SK-N-SH (cell line): Measurements from ENCODE around the gene SLPI. TPM values are rescaled to one million over a fixed set of nuclear protein-coding genes. Genes with fewer than 3 reads are reported as not detected.

Source experiments
- CTCF ChIA-PET: fragments of 300-600, 350-600 bp; formaldehyde crosslinking; extraction: SDS; loops from one replicate; lab custom pipeline; 2021; lab: Yijun Ruan, JAX
- POLR2A ChIA-PET: fragments of 350-600 bp; sonication (Branson Sonifier 250); formaldehyde crosslinking; extraction: SDS; loops from one replicate; lab custom pipeline; 2020; ENCODE audit warnings: antibody characterized with exemption, inconsistent platforms; lab: Yijun Ruan, JAX
- DNase-seq: peaks from one replicate; pipeline ENCODE4 v3.0.0; 2012
- H2AFZ ChIP-seq: fragments of 200-600 bp; sonication (generic); 2 replicates; pipeline ENCODE4 v1.8.1; 2016; ENCODE audit warnings: antibody characterized with exemption, mild to moderate bottlenecking, low read depth
- H3F3A ChIP-seq: fragments of 200-600 bp; sonication (generic); replicated peaks from 2 replicates; pipeline ENCODE3; 2016; ENCODE audit warnings: antibody characterized with exemption, mild to moderate bottlenecking; ENCODE audit not compliant: insufficient read depth
- H3K27ac ChIP-seq, 2 experiments: fragments of 200-500 bp in 1 of 2; fragments of 200-600 bp in 1 of 2; sonication (Bioruptor generic) in 1 of 2; sonication (generic), shearing (Covaris generic) in 1 of 2; 2 replicates each; pipeline versions ENCODE4 v1.5.1 to v1.6.1; 2014 to 2016; ENCODE audit warnings: low read depth in 2 of 2, inconsistent platforms in 1 of 2, low read length in 1 of 2, mild to moderate bottlenecking in 1 of 2, mixed read lengths in 1 of 2
- H3K27me3 ChIP-seq: fragments of 200-600 bp; sonication (generic), shearing (Covaris generic); 2 replicates; pipeline ENCODE4 v1.6.1; 2016; ENCODE audit warnings: mixed run types; ENCODE audit not compliant: insufficient read depth
- H3K36me3 ChIP-seq, 2 experiments: fragments of 200-500 bp in 1 of 2; fragments of 200-600 bp in 1 of 2; sonication (Bioruptor generic) in 1 of 2; sonication (generic) in 1 of 2; replicated peaks in 1 of 2; 2 replicates each; pipeline versions ENCODE3 to v1.5.1; 2014 to 2016; ENCODE audit warnings: low read length in 1 of 2, mild to moderate bottlenecking in 1 of 2; ENCODE audit not compliant: insufficient read depth in 2 of 2, control insufficient read depth in 1 of 2
- H3K4me1 ChIP-seq, 2 experiments: fragments of 200-500 bp in 1 of 2; fragments of 200-600 bp in 1 of 2; sonication (Bioruptor generic) in 1 of 2; sonication (generic), shearing (Covaris generic) in 1 of 2; 2 replicates each; pipeline versions ENCODE4 v1.5.1 to v1.6.1; 2014 to 2016; ENCODE audit warnings: low read depth in 1 of 2, low read length in 1 of 2, mixed run types in 1 of 2; ENCODE audit not compliant: insufficient read depth in 2 of 2, control insufficient read depth in 1 of 2
- H3K4me2 ChIP-seq: fragments of 200-600 bp; sonication (generic), shearing (Covaris generic); 2 replicates; pipeline ENCODE4 v1.6.1; 2017; ENCODE audit warnings: mixed run types
- H3K4me3 ChIP-seq, 2 experiments: fragments of 200-500 bp in 1 of 2; fragments of 200-600 bp in 1 of 2; sonication (Bioruptor generic) in 1 of 2; sonication (generic), shearing (Covaris generic) in 1 of 2; 2 replicates each; pipeline versions ENCODE4 v1.5.1 to v1.8.1; 2014 to 2016; ENCODE audit warnings: low read depth in 2 of 2, inconsistent platforms in 1 of 2, low read length in 1 of 2, mild to moderate bottlenecking in 1 of 2, mixed read lengths in 1 of 2, moderate library complexity in 1 of 2
- H3K79me2 ChIP-seq: fragments of 200-600 bp; sonication (generic); 2 replicates; pipeline ENCODE4 v1.8.1; 2017; ENCODE audit warnings: mild to moderate bottlenecking; ENCODE audit not compliant: insufficient read depth
- H3K9ac ChIP-seq: fragments of 200-600 bp; sonication (generic); 2 replicates; pipeline ENCODE4 v1.6.1; 2017; ENCODE audit warnings: mixed run types
- H3K9me2 ChIP-seq: fragments of 200-600 bp; sonication (generic); 2 replicates; pipeline ENCODE4 v1.6.1; 2017; ENCODE audit warnings: mixed run types
- H3K9me3 ChIP-seq: fragments of 200-600 bp; sonication (generic); 2 replicates; pipeline ENCODE4 v1.6.1; 2017; ENCODE audit warnings: mixed run types, mild to moderate bottlenecking, moderate library complexity
- H4K20me1 ChIP-seq: fragments of 200-600 bp; sonication (generic); 2 replicates; pipeline ENCODE4 v1.6.1; 2017; ENCODE audit warnings: mild to moderate bottlenecking, mixed run types; ENCODE audit not compliant: insufficient read depth
- CHD2 ChIP-seq: fragments of 150-350 bp; IDR thresholded peaks from 2 replicates; pipeline ENCODE4 v1.6.1; 2018; ENCODE audit warnings: low read length; ENCODE audit not compliant: partially characterized antibody
- FOSL2 ChIP-seq: IDR thresholded peaks from 2 replicates; pipeline ENCODE4 v1.4.0; 2012; ENCODE audit warnings: low read depth, mild to moderate bottlenecking, moderate library complexity, borderline replicate concordance
- FOXJ3 ChIP-seq: sonication (generic); formaldehyde crosslinking; IDR thresholded peaks from 2 replicates; pipeline ENCODE4 v1.5.1; 2020; ENCODE audit warnings: mild to moderate bottlenecking, missing genetic modification reagents
- FOXM1 ChIP-seq: IDR thresholded peaks from 2 replicates; pipeline ENCODE4 v1.4.0; 2012; ENCODE audit warnings: low read depth, mild to moderate bottlenecking
- GABPA ChIP-seq: IDR thresholded peaks from 2 replicates; pipeline ENCODE4 v1.4.0; 2012; ENCODE audit warnings: low read depth, mild to moderate bottlenecking
- GATA2 ChIP-seq: sonication (generic); formaldehyde crosslinking; IDR thresholded peaks from 2 replicates; pipeline ENCODE4 v1.5.0; 2020; ENCODE audit warnings: mild to moderate bottlenecking, missing genetic modification reagents
- JUND ChIP-seq: IDR thresholded peaks from 2 replicates; pipeline ENCODE4 v1.4.0; 2012
- MXI1 ChIP-seq: IDR thresholded peaks from 2 replicates; pipeline ENCODE4 v1.6.1; 2012; ENCODE audit warnings: mild to moderate bottlenecking, low read depth, low read length, improper control_type of control experiment
- NFIC ChIP-seq: IDR thresholded peaks from 2 replicates; pipeline ENCODE4 v1.4.0; 2012; ENCODE audit warnings: borderline replicate concordance
- NRF1 ChIP-seq: IDR thresholded peaks from 2 replicates; pipeline ENCODE4 v1.6.1; 2012; ENCODE audit warnings: low read depth, mild to moderate bottlenecking, low read length
- POLR2AphosphoS5 ChIP-seq: IDR thresholded peaks from 2 replicates; pipeline ENCODE4 v1.6.1; 2012; ENCODE audit warnings: low read depth, low read length
- RAD21 ChIP-seq: IDR thresholded peaks from 2 replicates; pipeline ENCODE4 v1.6.1; 2012; ENCODE audit warnings: mild to moderate bottlenecking, low read length
- RCOR1 ChIP-seq: fragments of 150-350 bp; IDR thresholded peaks from 2 replicates; pipeline ENCODE4 v1.6.1; 2017; ENCODE audit warnings: antibody characterized with exemption, low read length
- RFX5 ChIP-seq: IDR thresholded peaks from 2 replicates; pipeline ENCODE4 v1.6.1; 2012; ENCODE audit warnings: mild to moderate bottlenecking, improper control_type of control experiment, low read length
- SIN3A ChIP-seq: IDR thresholded peaks from 2 replicates; pipeline ENCODE4 v1.6.1; 2012; ENCODE audit warnings: low read depth, mild to moderate bottlenecking, low read length, moderate library complexity, borderline replicate concordance
- SMC3 ChIP-seq: IDR thresholded peaks from 2 replicates; pipeline ENCODE4 v1.6.1; 2012; ENCODE audit warnings: low read depth, low read length, improper control_type of control experiment
- TAF1 ChIP-seq: IDR thresholded peaks from 2 replicates; pipeline ENCODE4 v1.6.1; 2012; ENCODE audit warnings: low read depth, mild to moderate bottlenecking, low read length, moderate library complexity, borderline replicate concordance
- TCF12 ChIP-seq: IDR thresholded peaks from 2 replicates; pipeline ENCODE4 v1.4.0; 2012
- TEAD4 ChIP-seq: IDR thresholded peaks from 2 replicates; pipeline ENCODE4 v1.4.0; 2012; ENCODE audit warnings: mild to moderate bottlenecking, borderline replicate concordance; ENCODE audit not compliant: insufficient read depth
- USF1 ChIP-seq: IDR thresholded peaks from 2 replicates; pipeline ENCODE4 v1.4.0; 2012; ENCODE audit warnings: low read depth, borderline replicate concordance
- YY1 ChIP-seq: IDR thresholded peaks from 2 replicates; pipeline ENCODE4 v1.4.0; 2012; ENCODE audit warnings: low read depth, mild to moderate bottlenecking
- WGBS: methylation state at CpG from one replicate; pipeline ENCODE4 v1.1.6; 2017; ENCODE audit warnings: low lambda C conversion rate; 5-methylcytosine and 5-hydroxymethylcytosine counted together
- polyA plus RNA-seq, 3 experiments: library from polyadenylated mRNA; depleted of rRNA; stranded (reverse); fragments of >200 nt; gene quantifications; 2 replicates each; pipeline ENCODE4 v1.2.3, GENCODE V29; 2012

Gene SLPI
- polyA plus RNA-seq, 1 of the 3 experiments (the other 2 are of a cell fraction): not detected

- Histone ChIP-seq H3K27me3 (peaks cover 31% of the 10 kb centered on the region), H3K36me3 (no peaks in the 10 kb centered on the region), H3K9me3 (no peaks in the 10 kb centered on the region), H3K4me2 (no peak overlapping the region), H3K79me2 (no peaks in the 10 kb centered on the region), H2AFZ (no peak overlapping the region), H3K4me1 (no peaks in the 10 kb centered on the region), H3K9ac (no peak overlapping the region), H3F3A (no peaks in the 10 kb centered on the region), H3K9me2 (no peaks in the 10 kb centered on the region), H3K27ac (no peak overlapping the region), H3K4me3 (no peak overlapping the region), H4K20me1 (no peaks in the 10 kb centered on the region)
- 8% methylated on average over 6 of the region's 7 CpGs for WGBS
- POLR2A ChIA-PET: no interaction called here
- TF ChIP-seq USF1 (no peak), GABPA (no peak), SIN3A (no peak), TCF12 (no peak), MXI1 (no peak), GATA2 (CRISPR knock-in tag) (no peak), YY1 (no peak), RCOR1 (no peak), JUND (no peak), TEAD4 (no peak), NFIC (no peak), NRF1 (no peak), FOXJ3 (CRISPR knock-in tag) (no peak)
- no peak for DNase-seq
- CTCF ChIA-PET: interaction anchor here (1.0 to 6.0 kb wide), 2 partner anchors 11 to 36 kb away, joined by 3 to 33 read pairs; no protein-coding TSS in a partner anchor
These were observed 28.6 kb upstream of the SLPI start for GRCh38 chr20:45282700-45283550.

DNA sequence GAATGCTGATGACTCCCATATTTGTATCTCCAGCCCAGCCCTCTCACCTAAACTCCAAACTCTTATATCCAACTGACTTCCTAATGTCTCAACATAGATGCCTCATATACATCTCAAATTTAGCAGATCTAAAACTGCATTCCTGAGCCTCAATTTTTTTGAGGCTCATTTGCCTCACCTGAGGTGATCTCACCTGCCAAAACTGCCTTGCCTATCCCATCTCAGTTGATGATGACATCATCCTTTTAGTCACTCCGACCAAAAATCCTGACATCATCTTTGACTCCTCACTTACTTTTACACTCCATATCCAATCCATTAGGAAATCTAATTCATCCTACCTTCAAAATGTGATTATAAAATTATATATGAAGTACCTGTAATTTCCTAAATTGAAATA lies 25.6 kb upstream of the SLPI start:
- Histone ChIP-seq H2AFZ (no peak overlapping the region), H3F3A (no peaks in the 10 kb centered on the region), H3K79me2 (no peaks in the 10 kb centered on the region), H3K4me3 (no peak overlapping the region), H3K9me2 (no peaks in the 10 kb centered on the region), H3K9ac (no peak overlapping the region), H3K27ac (no peak overlapping the region), H3K27me3 (peaks cover 36% of the 10 kb centered on the region), H4K20me1 (no peaks in the 10 kb centered on the region), H3K4me1 (no peaks in the 10 kb centered on the region), H3K4me2 (no peak overlapping the region), H3K36me3 (no peaks in the 10 kb centered on the region), H3K9me3 (no peaks in the 10 kb centered on the region)
- DNase-seq: no peak
- WGBS: 8% methylated on average over 1 of the region's 1 CpG
- ChIA-PET POLR2A (no interaction called here), CTCF (interaction anchor here (1.0 to 6.0 kb wide), 4 partner anchors 11 to 24 kb away, joined by 3 to 33 read pairs (median 14); no protein-coding TSS in a partner anchor)
- TF ChIP-seq RCOR1 (no peak), POLR2AphosphoS5 (no peak), RAD21 (no peak), CHD2 (no peak), TAF1 (no peak), SMC3 (no peak), FOSL2 (no peak), SIN3A (no peak), RFX5 (no peak), NFIC (no peak), FOXM1 (no peak)
